Right forelimb (tissue), 1 donor: ENCODE data around the gene STARD9.

ENCODE experiments used
- DNase-seq: peaks from one replicate; pipeline ENCODE4 v3.0.0-alpha.2; 2018

STARD9 gene

GRCh38 chr15:42704492-42704926 lies 129.1 kb downstream of the STARD9 start:
- DNase-seq = no peak

- DNase-seq = no peak
These were observed 129.9 kb downstream of the STARD9 start for GRCh38 chr15:42705336-42705735.

GRCh38 chr15:42707068-42707467 lies 131.7 kb downstream of the STARD9 start:
- no peak for DNase-seq

GRCh38 chr15:42707873-42708544 lies 132.6 kb downstream of the STARD9 start:
- no peak for DNase-seq

- DNase-seq = no peak
These were observed 135.3 kb downstream of the STARD9 start for GRCh38 chr15:42710662-42711061.

GRCh38 chr15:42711746-42712145 lies 136.3 kb downstream of the STARD9 start:
- no peak for DNase-seq

- DNase-seq = no peak
These were observed 137.2 kb downstream of the STARD9 start for GRCh38 chr15:42712584-42712983.

- no peak for DNase-seq
These were observed 140.7 kb downstream of the STARD9 start for GRCh38 chr15:42716125-42716524.

GRCh38 chr15:42716626-42717025 lies 141.2 kb downstream of the STARD9 start:
- DNase-seq = no peak

- DNase-seq = no peak
These were observed 143.6 kb downstream of the STARD9 start for GRCh38 chr15:42719043-42719442.

- no peak for DNase-seq
These were observed 144.7 kb downstream of the STARD9 start for GRCh38 chr15:42720071-42720470.

GRCh38 chr15:42721016-42721415 lies 145.6 kb downstream of the STARD9 start:
- DNase-seq = no peak

GRCh38 chr15:42721916-42722315 lies 146.5 kb downstream of the STARD9 start:
- no peak for DNase-seq

- no peak for DNase-seq
These were observed 147.7 kb downstream of the STARD9 start for GRCh38 chr15:42723068-42723467.

- no peak for DNase-seq
These were observed 148.9 kb downstream of the STARD9 start for GRCh38 chr15:42724276-42724675.

- DNase-seq = no peak
These were observed 150.0 kb downstream of the STARD9 start for GRCh38 chr15:42725331-42725903.

GRCh38 chr15:42726114-42726513 lies 150.7 kb downstream of the STARD9 start:
- no peak for DNase-seq

- DNase-seq = no peak
These were observed 152.5 kb downstream of the STARD9 start for GRCh38 chr15:42727750-42728381.

- no peak for DNase-seq
These were observed 153.2 kb downstream of the STARD9 start for GRCh38 chr15:42728560-42728959.

GRCh38 chr15:42728972-42729371 lies 153.6 kb downstream of the STARD9 start:
- no peak for DNase-seq

- no peak for DNase-seq
These were observed 154.0 kb downstream of the STARD9 start for GRCh38 chr15:42729409-42729808.

GRCh38 chr15:42730135-42730534 lies 154.7 kb downstream of the STARD9 start:
- DNase-seq = no peak

- no peak for DNase-seq
These were observed 155.1 kb downstream of the STARD9 start for GRCh38 chr15:42730536-42730935.

GRCh38 chr15:42731461-42731860 lies 156.1 kb downstream of the STARD9 start:
- no peak for DNase-seq
